Stimulated activated naive B cell treated with anti-CD40 and anti-IgM and Interleukin-4, amounts not matched to agents 10 μg/mL and 1 μg/mL and 100 μg/mL, for 72 hours (primary cell): ENCODE results near the gene CACNA1C.
A peak's percentile ranks its signal among the peaks of the same experiment; 100 is the strongest.

Experiments used
- ATAC-seq, 2 donors: fragments of 150-1000 bp; cut with Tn5 transposase; replicated peaks; 2 replicates each; pipeline ENCODE4 v1.10.0; 2021; ENCODE audit warnings: moderate library complexity in 1 of 2
- DNase-seq: peaks from one replicate; pipeline ENCODE4 v3.0.0; 2021
- H3K27ac Mint-ChIP-seq: one replicate; pipeline ENCODE4 v1.8.0; 2022; ENCODE audit warnings: mild to moderate bottlenecking, mixed read lengths
- H3K27me3 Mint-ChIP-seq, 2 donors: one replicate each; pipeline ENCODE4 v1.8.0; 2022; ENCODE audit warnings: mixed read lengths in 2 of 2
- H3K36me3 Mint-ChIP-seq, 2 donors: one replicate each; pipeline ENCODE4 v1.8.0; 2022; ENCODE audit warnings: mixed read lengths in 2 of 2, mild to moderate bottlenecking in 1 of 2
- H3K4me1 Mint-ChIP-seq, 2 donors: one replicate each; pipeline ENCODE4 v1.8.0; 2022; ENCODE audit warnings: mixed read lengths in 2 of 2, mild to moderate bottlenecking in 1 of 2
- H3K4me3 Mint-ChIP-seq, 2 donors: one replicate each; pipeline ENCODE4 v1.8.0; 2022; ENCODE audit warnings: mild to moderate bottlenecking in 2 of 2, mixed read lengths in 2 of 2, moderate library complexity in 1 of 2
- H3K9me3 Mint-ChIP-seq, 2 donors: one replicate each; pipeline ENCODE4 v1.8.0; 2022; ENCODE audit warnings: mixed read lengths in 2 of 2, mild to moderate bottlenecking in 1 of 2

Gene CACNA1C

GRCh38 chr12:2297004-2297403, 244.2 kb downstream of the CACNA1C start:
- H3K4me1 Mint-ChIP-seq: peaks cover 15 to 25% of the 10 kb centered on the region in 2 donors
- no peak for DNase-seq
- H3K9me3 Mint-ChIP-seq: no peaks in the 10 kb centered on the region
- peaks cover 0 to 5% of the 10 kb centered on the region in 2 donors for H3K27me3 Mint-ChIP-seq
- ATAC-seq: no peak
- H3K36me3 Mint-ChIP-seq: no peaks in the 10 kb centered on the region
- no peak overlapping the region for H3K27ac Mint-ChIP-seq
- peak overlapping the region in 1 of 2 donors; percentile 27 for H3K4me3 Mint-ChIP-seq

- Mint-ChIP-seq H3K4me1 (peaks cover 15 to 25% of the 10 kb centered on the region in 2 donors), H3K9me3 (no peaks in the 10 kb centered on the region), H3K4me3 (no peak overlapping the region), H3K27ac (no peak overlapping the region), H3K36me3 (no peaks in the 10 kb centered on the region), H3K27me3 (peaks cover 0 to 5% of the 10 kb centered on the region in 2 donors)
- peak; percentile 31 to 51 for ATAC-seq
- DNase-seq: no peak
Observed at GRCh38 chr12:2297658-2298057, 244.9 kb downstream of the CACNA1C start.

GRCh38 chr12:2298556-2299200, 245.9 kb downstream of the CACNA1C start:
- no peak overlapping the region for H3K27ac Mint-ChIP-seq

GRCh38 chr12:2299206-2299605, 246.4 kb downstream of the CACNA1C start:
- Mint-ChIP-seq H3K4me3 (no peak overlapping the region), H3K27ac (no peak overlapping the region), H3K9me3 (no peaks in the 10 kb centered on the region), H3K27me3 (peaks cover 0 to 5% of the 10 kb centered on the region in 2 donors), H3K36me3 (no peaks in the 10 kb centered on the region), H3K4me1 (peaks cover 13 to 25% of the 10 kb centered on the region in 2 donors)
- no peak for DNase-seq
- no peak for ATAC-seq

More at GRCh38 chr12:2298556-2299200, 245.9 kb downstream of the CACNA1C start:
- ATAC-seq: no peak
- no peaks in the 10 kb centered on the region for H3K9me3 Mint-ChIP-seq
- peaks cover 15 to 25% of the 10 kb centered on the region in 2 donors for H3K4me1 Mint-ChIP-seq
- DNase-seq: no peak
- H3K36me3 Mint-ChIP-seq: no peaks in the 10 kb centered on the region
- peaks cover 0 to 5% of the 10 kb centered on the region in 2 donors for H3K27me3 Mint-ChIP-seq
- no peak overlapping the region for H3K4me3 Mint-ChIP-seq

GRCh38 chr12:2300168-2300567, 247.4 kb downstream of the CACNA1C start:
- no peak overlapping the region for H3K27ac Mint-ChIP-seq
- H3K4me1 Mint-ChIP-seq: peaks cover 9 to 19% of the 10 kb centered on the region in 2 donors
- H3K9me3 Mint-ChIP-seq: no peaks in the 10 kb centered on the region
- peaks cover 0 to 5% of the 10 kb centered on the region in 2 donors for H3K27me3 Mint-ChIP-seq
- no peak overlapping the region for H3K4me3 Mint-ChIP-seq
- ATAC-seq: no peak
- H3K36me3 Mint-ChIP-seq: no peaks in the 10 kb centered on the region
- DNase-seq: no peak

- ATAC-seq (no peak), DNase-seq (no peak)
- Mint-ChIP-seq H3K36me3 (no peaks in the 10 kb centered on the region), H3K9me3 (no peaks in the 10 kb centered on the region), H3K27me3 (peaks cover 0 to 5% of the 10 kb centered on the region in 2 donors), H3K4me3 (no peak overlapping the region), H3K27ac (no peak overlapping the region), H3K4me1 (peaks cover 7 to 17% of the 10 kb centered on the region in 2 donors)
Observed at GRCh38 chr12:2300886-2301285, 248.1 kb downstream of the CACNA1C start.

- H3K27ac Mint-ChIP-seq: no peak overlapping the region
- H3K4me1 Mint-ChIP-seq: peaks cover 9 to 17% of the 10 kb centered on the region in 2 donors
- ATAC-seq: no peak
- H3K36me3 Mint-ChIP-seq: no peaks in the 10 kb centered on the region
- H3K9me3 Mint-ChIP-seq: no peaks in the 10 kb centered on the region
- H3K4me3 Mint-ChIP-seq: no peak overlapping the region
- no peak for DNase-seq
- peaks cover 0 to 5% of the 10 kb centered on the region in 2 donors for H3K27me3 Mint-ChIP-seq
Observed at GRCh38 chr12:2301531-2302461, 249.0 kb downstream of the CACNA1C start.

GRCh38 chr12:2302711-2303580, 250.2 kb downstream of the CACNA1C start:
- ATAC-seq (no peak), DNase-seq (no peak)
- no peaks in the 10 kb centered on the region for H3K9me3 Mint-ChIP-seq
- H3K27me3 Mint-ChIP-seq: peaks cover 0 to 5% of the 10 kb centered on the region in 2 donors
- no peak overlapping the region for H3K4me3 Mint-ChIP-seq
- H3K36me3 Mint-ChIP-seq: no peaks in the 10 kb centered on the region
- no peak overlapping the region for H3K27ac Mint-ChIP-seq
- peaks cover 7 to 10% of the 10 kb centered on the region in 2 donors for H3K4me1 Mint-ChIP-seq

GRCh38 chr12:2304223-2304622, 251.4 kb downstream of the CACNA1C start:
- ATAC-seq: no peak

GRCh38 chr12:2306012-2306411, 253.2 kb downstream of the CACNA1C start:
- no peak overlapping the region for H3K27ac Mint-ChIP-seq
- H3K4me3 Mint-ChIP-seq: no peak overlapping the region
- DNase-seq (no peak), ATAC-seq (peak; percentile 19 to 25)
- H3K36me3 Mint-ChIP-seq: no peaks in the 10 kb centered on the region
- no peaks in the 10 kb centered on the region for H3K27me3 Mint-ChIP-seq
- H3K4me1 Mint-ChIP-seq: peaks cover 0 to 2% of the 10 kb centered on the region in 2 donors
- H3K9me3 Mint-ChIP-seq: peaks cover 3 to 4% of the 10 kb centered on the region in 2 donors

More at GRCh38 chr12:2304223-2304622, 251.4 kb downstream of the CACNA1C start:
- DNase-seq: no peak
- Mint-ChIP-seq H3K27ac (no peak overlapping the region), H3K9me3 (peaks cover 2 to 4% of the 10 kb centered on the region in 2 donors), H3K4me1 (peaks cover 2 to 3% of the 10 kb centered on the region in 2 donors), H3K4me3 (no peak overlapping the region), H3K27me3 (peaks cover 0 to 5% of the 10 kb centered on the region in 2 donors), H3K36me3 (no peaks in the 10 kb centered on the region)

- ATAC-seq (no peak), DNase-seq (no peak)
- Mint-ChIP-seq H3K4me3 (no peak overlapping the region), H3K27ac (no peak overlapping the region), H3K9me3 (peaks cover 3 to 4% of the 10 kb centered on the region in 2 donors), H3K27me3 (no peaks in the 10 kb centered on the region), H3K36me3 (no peaks in the 10 kb centered on the region), H3K4me1 (peaks cover 0 to 2% of the 10 kb centered on the region in 2 donors)
Observed at GRCh38 chr12:2306735-2307134, 253.9 kb downstream of the CACNA1C start.

GRCh38 chr12:2307550-2307949, 254.8 kb downstream of the CACNA1C start:
- no peak for DNase-seq
- no peak overlapping the region for H3K27ac Mint-ChIP-seq
- H3K27me3 Mint-ChIP-seq: no peaks in the 10 kb centered on the region

GRCh38 chr12:2309647-2310046, 256.9 kb downstream of the CACNA1C start:
- Mint-ChIP-seq H3K4me1 (peaks cover 0 to 2% of the 10 kb centered on the region in 2 donors), H3K9me3 (peaks cover 3 to 4% of the 10 kb centered on the region in 2 donors), H3K4me3 (no peak overlapping the region), H3K27ac (no peak overlapping the region), H3K27me3 (no peaks in the 10 kb centered on the region), H3K36me3 (no peaks in the 10 kb centered on the region)
- DNase-seq (no peak), ATAC-seq (peak in 1 of 2 donors; percentile 31)

More at GRCh38 chr12:2307550-2307949, 254.8 kb downstream of the CACNA1C start:
- H3K4me1 Mint-ChIP-seq: peaks cover 0 to 2% of the 10 kb centered on the region in 2 donors
- no peaks in the 10 kb centered on the region for H3K36me3 Mint-ChIP-seq
- peaks cover 3 to 4% of the 10 kb centered on the region in 2 donors for H3K9me3 Mint-ChIP-seq
- no peak overlapping the region for H3K4me3 Mint-ChIP-seq
- no peak for ATAC-seq
